H1 (cell line): ENCODE measurements around the gene KLHL29. TPM values are rescaled to one million over a fixed set of nuclear protein-coding genes. Genes with fewer than 3 reads are reported as not detected.

Source experiments
- ASH2L ChIP-seq: fragments of 200-600, 300-600 bp; sonication (generic); IDR thresholded peaks from one replicate; pipeline ENCODE4 v1.7.1; 2017; ENCODE audit warnings: low read length
- GABPA ChIP-seq: IDR thresholded peaks from 2 replicates; pipeline ENCODE4 v1.6.1; 2011; ENCODE audit warnings: mild to moderate bottlenecking, low read length, moderate library complexity, borderline replicate concordance; ENCODE audit not compliant: insufficient read depth
- JUND ChIP-seq: IDR thresholded peaks from 2 replicates; pipeline ENCODE4 v1.6.1; 2011; ENCODE audit warnings: mild to moderate bottlenecking, improper control_type of control experiment, low read length
- NRF1 ChIP-seq: IDR thresholded peaks from 2 replicates; pipeline ENCODE4 v1.6.1; 2011; ENCODE audit warnings: mild to moderate bottlenecking, low read depth, low read length, improper control_type of control experiment
- SIN3A ChIP-seq, 2 experiments: IDR thresholded peaks in 1 of 2; conservative IDR thresholded peaks in 1 of 2; 2 replicates each; pipeline ENCODE4 v1.6.1; 2011 to 2012; ENCODE audit warnings: low read length in 2 of 2, improper control_type of control experiment in 1 of 2, low read depth in 1 of 2, mild to moderate bottlenecking in 1 of 2
- ZNF274 ChIP-seq: IDR thresholded peaks from 2 replicates; pipeline ENCODE4 v1.7.0; 2012; ENCODE audit warnings: low read length, borderline replicate concordance; ENCODE audit errors: extremely low read depth
- polyA plus RNA-seq, 7 experiments: library from polyadenylated mRNA; depleted of rRNA in 3 of 7; stranded (reverse) in 5 of 7; unstranded in 2 of 7; fragments of >200 nt in 5 of 7; fragments of 200-250 nt in 2 of 7; gene quantifications; 1 replicate in 5 of 7; 2 replicates in 1 of 7; 4 replicates in 1 of 7; pipeline versions ENCODE4 v1.2.1 to v1.2.3, GENCODE V29; 2011 to 2013; ENCODE audit warnings: missing spikeins in 2 of 7, mixed read lengths in 2 of 7
- total RNA-seq: library from RNA; stranded (reverse); fragmentation: NEBNext Ultra II Directional; extraction: Animal tissue kit (Norgen Biotek cat#: 25700); gene quantifications from 2 replicates; pipeline ENCODE4 v1.2.1, GENCODE V29; 2021
- TF ChIP-seq, protein P1 (sequence below): fragments of 300-600 bp; sonication (generic); IDR thresholded peaks from 2 replicates; pipeline ENCODE4 v1.7.1; 2012; ENCODE audit warnings: low read length, moderate library complexity, mild to moderate bottlenecking, inconsistent platforms; ENCODE audit not compliant: insufficient replicate concordance

KLHL29 gene
- total and polyA plus RNA-seq, 2 of the 8 experiments (the other 6 are each of a cell fraction or from before 2014, with no cell fraction given): 1.1 to 4.7 TPM

DNA sequence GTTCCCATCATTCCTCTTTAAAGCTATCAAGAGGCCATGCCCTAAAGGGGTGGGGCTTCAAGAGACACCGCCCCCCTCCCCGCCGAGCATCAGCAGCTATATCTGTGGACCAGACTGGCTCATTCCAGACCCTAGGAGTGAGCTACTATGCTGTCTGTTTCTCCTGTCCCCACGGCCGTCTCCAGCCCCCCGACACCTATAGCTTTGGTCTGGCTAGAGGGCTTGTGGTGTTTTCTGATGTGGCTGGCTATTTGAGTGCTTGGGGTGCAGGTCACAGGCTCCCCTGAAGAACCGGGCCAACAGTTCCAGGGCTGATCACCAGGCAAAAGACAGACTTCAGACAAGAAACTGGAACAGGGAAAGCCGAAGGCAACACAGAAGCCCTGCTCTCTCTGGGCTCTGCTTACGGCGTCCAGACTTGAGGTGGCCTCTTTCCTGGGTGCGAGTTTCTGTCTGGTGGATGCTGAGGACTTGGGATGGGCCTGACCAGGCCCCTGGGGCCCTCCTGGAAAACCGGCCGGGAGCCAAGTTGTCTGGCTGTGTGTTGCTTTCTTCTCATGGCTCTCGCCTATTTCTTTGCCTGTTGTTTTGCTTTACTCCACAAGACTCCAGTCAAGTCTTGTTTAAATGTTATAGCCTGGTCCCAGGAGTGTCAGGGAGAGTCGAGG, 83.6 kb downstream of the KLHL29 start (continued):
- TF ChIP-seq, protein P1, sequence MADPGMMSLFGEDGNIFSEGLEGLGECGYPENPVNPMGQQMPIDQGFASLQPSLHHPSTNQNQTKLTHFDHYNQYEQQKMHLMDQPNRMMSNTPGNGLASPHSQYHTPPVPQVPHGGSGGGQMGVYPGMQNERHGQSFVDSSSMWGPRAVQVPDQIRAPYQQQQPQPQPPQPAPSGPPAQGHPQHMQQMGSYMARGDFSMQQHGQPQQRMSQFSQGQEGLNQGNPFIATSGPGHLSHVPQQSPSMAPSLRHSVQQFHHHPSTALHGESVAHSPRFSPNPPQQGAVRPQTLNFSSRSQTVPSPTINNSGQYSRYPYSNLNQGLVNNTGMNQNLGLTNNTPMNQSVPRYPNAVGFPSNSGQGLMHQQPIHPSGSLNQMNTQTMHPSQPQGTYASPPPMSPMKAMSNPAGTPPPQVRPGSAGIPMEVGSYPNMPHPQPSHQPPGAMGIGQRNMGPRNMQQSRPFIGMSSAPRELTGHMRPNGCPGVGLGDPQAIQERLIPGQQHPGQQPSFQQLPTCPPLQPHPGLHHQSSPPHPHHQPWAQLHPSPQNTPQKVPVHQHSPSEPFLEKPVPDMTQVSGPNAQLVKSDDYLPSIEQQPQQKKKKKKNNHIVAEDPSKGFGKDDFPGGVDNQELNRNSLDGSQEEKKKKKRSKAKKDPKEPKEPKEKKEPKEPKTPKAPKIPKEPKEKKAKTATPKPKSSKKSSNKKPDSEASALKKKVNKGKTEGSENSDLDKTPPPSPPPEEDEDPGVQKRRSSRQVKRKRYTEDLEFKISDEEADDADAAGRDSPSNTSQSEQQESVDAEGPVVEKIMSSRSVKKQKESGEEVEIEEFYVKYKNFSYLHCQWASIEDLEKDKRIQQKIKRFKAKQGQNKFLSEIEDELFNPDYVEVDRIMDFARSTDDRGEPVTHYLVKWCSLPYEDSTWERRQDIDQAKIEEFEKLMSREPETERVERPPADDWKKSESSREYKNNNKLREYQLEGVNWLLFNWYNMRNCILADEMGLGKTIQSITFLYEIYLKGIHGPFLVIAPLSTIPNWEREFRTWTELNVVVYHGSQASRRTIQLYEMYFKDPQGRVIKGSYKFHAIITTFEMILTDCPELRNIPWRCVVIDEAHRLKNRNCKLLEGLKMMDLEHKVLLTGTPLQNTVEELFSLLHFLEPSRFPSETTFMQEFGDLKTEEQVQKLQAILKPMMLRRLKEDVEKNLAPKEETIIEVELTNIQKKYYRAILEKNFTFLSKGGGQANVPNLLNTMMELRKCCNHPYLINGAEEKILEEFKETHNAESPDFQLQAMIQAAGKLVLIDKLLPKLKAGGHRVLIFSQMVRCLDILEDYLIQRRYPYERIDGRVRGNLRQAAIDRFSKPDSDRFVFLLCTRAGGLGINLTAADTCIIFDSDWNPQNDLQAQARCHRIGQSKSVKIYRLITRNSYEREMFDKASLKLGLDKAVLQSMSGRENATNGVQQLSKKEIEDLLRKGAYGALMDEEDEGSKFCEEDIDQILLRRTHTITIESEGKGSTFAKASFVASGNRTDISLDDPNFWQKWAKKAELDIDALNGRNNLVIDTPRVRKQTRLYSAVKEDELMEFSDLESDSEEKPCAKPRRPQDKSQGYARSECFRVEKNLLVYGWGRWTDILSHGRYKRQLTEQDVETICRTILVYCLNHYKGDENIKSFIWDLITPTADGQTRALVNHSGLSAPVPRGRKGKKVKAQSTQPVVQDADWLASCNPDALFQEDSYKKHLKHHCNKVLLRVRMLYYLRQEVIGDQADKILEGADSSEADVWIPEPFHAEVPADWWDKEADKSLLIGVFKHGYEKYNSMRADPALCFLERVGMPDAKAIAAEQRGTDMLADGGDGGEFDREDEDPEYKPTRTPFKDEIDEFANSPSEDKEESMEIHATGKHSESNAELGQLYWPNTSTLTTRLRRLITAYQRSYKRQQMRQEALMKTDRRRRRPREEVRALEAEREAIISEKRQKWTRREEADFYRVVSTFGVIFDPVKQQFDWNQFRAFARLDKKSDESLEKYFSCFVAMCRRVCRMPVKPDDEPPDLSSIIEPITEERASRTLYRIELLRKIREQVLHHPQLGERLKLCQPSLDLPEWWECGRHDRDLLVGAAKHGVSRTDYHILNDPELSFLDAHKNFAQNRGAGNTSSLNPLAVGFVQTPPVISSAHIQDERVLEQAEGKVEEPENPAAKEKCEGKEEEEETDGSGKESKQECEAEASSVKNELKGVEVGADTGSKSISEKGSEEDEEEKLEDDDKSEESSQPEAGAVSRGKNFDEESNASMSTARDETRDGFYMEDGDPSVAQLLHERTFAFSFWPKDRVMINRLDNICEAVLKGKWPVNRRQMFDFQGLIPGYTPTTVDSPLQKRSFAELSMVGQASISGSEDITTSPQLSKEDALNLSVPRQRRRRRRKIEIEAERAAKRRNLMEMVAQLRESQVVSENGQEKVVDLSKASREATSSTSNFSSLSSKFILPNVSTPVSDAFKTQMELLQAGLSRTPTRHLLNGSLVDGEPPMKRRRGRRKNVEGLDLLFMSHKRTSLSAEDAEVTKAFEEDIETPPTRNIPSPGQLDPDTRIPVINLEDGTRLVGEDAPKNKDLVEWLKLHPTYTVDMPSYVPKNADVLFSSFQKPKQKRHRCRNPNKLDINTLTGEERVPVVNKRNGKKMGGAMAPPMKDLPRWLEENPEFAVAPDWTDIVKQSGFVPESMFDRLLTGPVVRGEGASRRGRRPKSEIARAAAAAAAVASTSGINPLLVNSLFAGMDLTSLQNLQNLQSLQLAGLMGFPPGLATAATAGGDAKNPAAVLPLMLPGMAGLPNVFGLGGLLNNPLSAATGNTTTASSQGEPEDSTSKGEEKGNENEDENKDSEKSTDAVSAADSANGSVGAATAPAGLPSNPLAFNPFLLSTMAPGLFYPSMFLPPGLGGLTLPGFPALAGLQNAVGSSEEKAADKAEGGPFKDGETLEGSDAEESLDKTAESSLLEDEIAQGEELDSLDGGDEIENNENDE: no peak
- TF ChIP-seq ASH2L (no peak), GABPA (no peak), NRF1 (no peak), SIN3A (conservative IDR thresholded peaks at IDR 0.05 in 1 of 2, IDR thresholded peaks at IDR 0.05 in 1 of 2; ENCODE audit: low read depth in 1 of 2, low read length in 2 of 2) (no peak), ZNF274 (no peak), JUND (no peak)
- TF ChIP-seq, all 59 proteins: peak for 0
